Omental fat pad (tissue), 4 donors: ENCODE measurements around the gene CCM2L. TPM values are rescaled to one million over a fixed set of nuclear protein-coding genes. Genes with fewer than 3 reads are reported as not detected.

Experiments used
- ATAC-seq: fragments of 150-250 bp; one replicate; pipeline ENCODE4 v1.9.1; 2016; ENCODE audit warnings: mild to moderate bottlenecking, moderate library complexity; ENCODE audit not compliant: low FRiP score
- DNase-seq: peaks from one replicate; pipeline ENCODE4 v3.0.0-alpha.2; 2019; ENCODE audit warnings: low spot score
- CTCF ChIP-seq, 3 donors: fragments of 450-650 bp; IDR thresholded peaks; one replicate each; pipeline ENCODE4 v1.5.1; 2016 to 2017; ENCODE audit warnings: antibody characterized with exemption in 3 of 3, mild to moderate bottlenecking in 3 of 3, moderate library complexity in 2 of 3
- total RNA-seq, 4 donors: library from RNA; depleted of rRNA; stranded (reverse); fragments of >200 nt; gene quantifications; one replicate each; pipeline ENCODE4 v1.1.0, GENCODE V29; 2016

The CCM2L gene
- total RNA-seq, 4 donors from 2014 or later = 2.4 to 41.6 (median 6.7) TPM

- no peak for TF ChIP-seq CTCF (IDR thresholded peaks at IDR 0.05)
- DNase-seq = no peak
- no peak for ATAC-seq
Observed at GRCh38 chr20:32035426-32035779, 25.2 kb downstream of the CCM2L start.

- no peak for ATAC-seq
- no peak for DNase-seq
- TF ChIP-seq CTCF (IDR thresholded peaks at IDR 0.05) = no peak
Observed at GRCh38 chr20:32036252-32036651, 26.0 kb downstream of the CCM2L start.

GRCh38 chr20:32036716-32037485 lies 26.7 kb downstream of the CCM2L start:
- no peak for ATAC-seq
- TF ChIP-seq CTCF (IDR thresholded peaks at IDR 0.05) = no peak
- no peak for DNase-seq

- DNase-seq = no peak
- TF ChIP-seq CTCF (IDR thresholded peaks at IDR 0.05) = no peak
- ATAC-seq = no peak
Observed at GRCh38 chr20:32037929-32038328, 27.7 kb downstream of the CCM2L start.

GRCh38 chr20:32040142-32040953 lies 30.1 kb downstream of the CCM2L start:
- no peak for ATAC-seq
- TF ChIP-seq CTCF (IDR thresholded peaks at IDR 0.05) = no peak
- DNase-seq = no peak

- TF ChIP-seq CTCF (IDR thresholded peaks at IDR 0.05) = no peak
- ATAC-seq (no peak), DNase-seq (no peak)
Observed at GRCh38 chr20:32045999-32046398, 35.8 kb downstream of the CCM2L start.
